Left renal pelvis (tissue), 4 donors: ENCODE data around the gene VPS4A. TPM values are rescaled to one million over a fixed set of nuclear protein-coding genes. Genes with fewer than 3 reads are reported as not detected.

ENCODE experiments used
- DNase-seq, 4 donors: peaks; one replicate each; pipeline ENCODE4 v3.0.0-alpha.2; 2013; ENCODE audit warnings: low read depth in 4 of 4, low spot score in 3 of 4
- polyA plus RNA-seq, 4 donors: library from polyadenylated mRNA; unstranded; fragments of 120-200 nt; gene quantifications; one replicate each; pipeline ENCODE4 v1.2.1, GENCODE V29; 2013; ENCODE audit not compliant: insufficient read length in 4 of 4

VPS4A gene
- polyA plus RNA-seq, 4 donors = 38.5 to 54.1 (median 43.0) TPM

DNA sequence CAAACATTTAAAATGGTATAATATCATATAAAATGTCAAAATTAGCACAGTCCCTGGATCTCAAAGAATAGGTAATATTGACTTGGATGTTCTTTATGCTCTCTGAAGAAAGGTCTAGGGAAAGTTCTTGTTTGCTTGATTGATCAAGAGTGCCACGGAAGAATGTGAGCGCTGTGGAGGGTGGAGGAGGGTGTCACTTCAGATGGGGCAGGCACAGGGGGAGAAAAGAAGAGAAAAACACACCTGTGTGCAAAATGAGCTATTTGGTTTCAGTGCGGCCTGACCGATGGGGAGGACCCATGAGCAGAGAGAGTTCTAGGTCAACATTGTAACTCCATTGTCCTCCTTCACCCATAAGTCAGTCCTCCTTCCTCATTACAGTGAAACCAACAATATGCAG lies 8.8 kb upstream of the VPS4A start:
- DNase-seq = no peak

DNA sequence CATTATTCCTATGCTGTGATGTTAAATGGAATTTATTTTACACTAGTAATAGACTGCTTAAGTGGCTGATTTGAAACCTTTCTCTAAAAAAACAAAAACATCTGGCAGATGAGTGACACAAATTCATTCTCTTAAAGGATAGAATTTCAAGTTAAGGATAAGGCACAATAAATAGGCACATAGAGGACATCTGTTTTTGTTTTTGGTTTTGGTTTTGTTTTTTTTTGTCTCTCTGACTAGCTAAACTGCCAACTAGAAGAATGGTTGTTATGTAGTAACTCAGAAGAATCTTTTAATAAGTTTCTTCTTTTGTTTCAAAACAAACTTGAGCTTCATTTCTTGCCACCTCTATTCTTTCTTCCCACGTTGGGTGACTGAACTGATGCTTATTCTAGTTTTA lies 5.1 kb upstream of the VPS4A start:
- no peak for DNase-seq

DNA sequence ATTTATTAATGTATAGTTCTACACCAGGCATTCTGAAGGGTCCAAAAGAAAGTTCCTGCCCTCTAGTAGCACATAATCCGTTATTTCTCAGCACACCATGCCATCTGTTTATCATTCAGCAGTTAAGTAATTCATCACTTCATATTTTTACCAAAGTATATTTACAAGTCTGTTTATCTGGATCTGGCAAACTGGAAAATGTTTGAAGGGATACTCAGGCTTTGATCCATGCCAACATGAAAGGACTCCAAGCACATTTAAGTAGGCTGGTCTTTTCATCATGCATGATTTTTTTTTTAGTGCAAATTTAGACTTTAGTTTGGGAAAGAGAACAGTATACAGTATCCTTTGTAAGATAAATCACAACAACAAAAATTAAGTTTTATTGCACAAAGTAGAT lies 4.1 kb upstream of the VPS4A start:
- DNase-seq = no peak

DNA sequence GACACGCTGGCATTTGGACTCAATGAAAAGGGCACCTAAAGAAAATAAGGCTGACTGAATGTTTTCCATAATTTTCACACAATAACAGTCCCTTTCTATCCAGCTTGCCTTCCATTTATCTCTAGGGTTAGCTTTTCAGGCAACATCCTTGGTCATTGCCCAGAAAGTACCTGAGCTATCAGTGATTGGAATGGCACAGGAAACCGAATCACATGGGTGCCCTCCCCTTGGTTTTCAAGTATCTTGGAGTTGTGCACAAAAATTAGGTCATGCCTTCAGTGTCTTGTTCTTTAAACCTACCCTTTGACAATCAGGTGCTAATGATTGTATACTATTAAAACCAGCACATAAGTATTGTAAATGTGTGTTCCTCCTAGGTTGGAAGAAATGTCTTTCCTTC lies 3.3 kb upstream of the VPS4A start:
- DNase-seq = no peak

DNA sequence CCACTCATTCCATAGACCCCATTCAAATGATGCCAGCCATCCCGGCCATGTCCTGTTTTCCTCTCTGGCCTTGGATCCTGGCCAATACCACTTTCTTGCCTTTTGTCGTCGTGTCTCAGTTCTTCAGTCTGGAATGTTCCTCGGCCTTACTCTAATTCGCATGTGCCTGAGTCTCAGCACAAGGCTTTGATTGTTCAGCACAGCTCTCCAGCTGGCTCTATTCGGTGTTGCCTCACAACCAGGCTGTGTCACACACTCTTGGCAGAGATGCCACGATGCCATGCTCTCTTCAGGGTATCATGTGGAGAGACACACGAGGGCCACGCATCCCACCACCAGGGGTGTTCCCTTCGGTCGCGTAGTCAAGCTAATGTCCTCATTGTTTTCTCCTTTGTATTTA lies 1.8 kb upstream of the VPS4A start:
- DNase-seq = no peak

DNA sequence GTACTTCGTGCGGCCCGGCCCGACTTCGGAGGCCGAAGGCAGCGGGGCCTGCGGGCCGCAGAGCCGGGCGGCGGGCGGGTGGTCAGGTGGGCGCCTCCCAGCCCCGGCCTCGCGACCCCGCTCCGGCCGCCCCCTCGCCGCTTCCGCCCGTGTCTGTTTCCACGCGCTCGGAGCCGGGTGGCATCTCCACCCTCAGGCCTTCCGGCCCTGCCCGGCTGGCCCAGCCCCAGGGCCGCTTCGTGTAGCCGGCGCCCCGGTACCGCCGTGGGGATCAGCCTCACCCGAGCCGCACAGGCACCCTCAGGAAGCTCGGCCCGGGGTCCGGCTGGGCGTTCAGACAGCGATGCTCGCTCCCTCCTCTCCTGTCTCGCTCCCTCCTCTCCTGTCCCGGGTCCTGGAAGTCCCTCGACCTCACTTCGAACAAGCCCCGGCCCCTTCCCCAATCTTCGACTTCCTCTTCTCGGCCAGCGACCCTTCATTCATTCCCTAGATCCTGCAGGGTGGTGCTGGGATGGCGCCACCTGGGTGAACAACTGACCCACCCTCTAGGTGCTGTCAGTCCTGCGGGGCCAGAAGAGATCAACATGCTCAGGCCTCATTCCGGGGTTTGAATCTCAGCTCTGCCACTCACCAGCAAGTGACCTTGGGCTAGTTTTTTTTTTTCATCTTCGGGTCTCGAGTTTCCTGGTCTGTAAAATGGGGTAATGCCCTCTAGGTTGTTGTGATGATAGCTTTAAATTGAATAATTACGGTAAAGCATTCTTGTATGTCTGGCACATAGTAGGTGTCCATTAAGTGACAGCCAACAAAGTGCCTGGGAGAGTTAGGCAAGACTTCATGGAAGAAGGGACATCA lies 610 bp downstream of the VPS4A start:
- no peak for DNase-seq

DNA sequence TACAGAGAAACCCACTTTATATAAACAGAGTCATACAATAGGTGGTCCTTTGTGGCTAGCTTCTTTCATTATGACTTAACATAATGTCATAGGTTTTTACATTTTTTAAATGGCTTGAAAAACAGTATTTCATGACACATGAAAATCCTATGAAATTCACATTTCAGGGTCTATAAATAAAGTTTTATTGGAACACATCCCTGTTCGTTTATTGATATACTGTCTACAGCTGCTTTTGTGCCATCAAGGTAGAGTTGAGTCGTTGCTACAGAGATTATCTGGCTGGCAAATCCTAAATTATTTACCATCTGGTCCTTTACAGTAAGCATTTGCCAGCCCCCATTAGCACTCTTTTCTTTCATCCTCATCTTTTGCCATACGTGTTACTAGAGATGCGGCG lies 2.3 kb downstream of the VPS4A start:
- no peak for DNase-seq

DNA sequence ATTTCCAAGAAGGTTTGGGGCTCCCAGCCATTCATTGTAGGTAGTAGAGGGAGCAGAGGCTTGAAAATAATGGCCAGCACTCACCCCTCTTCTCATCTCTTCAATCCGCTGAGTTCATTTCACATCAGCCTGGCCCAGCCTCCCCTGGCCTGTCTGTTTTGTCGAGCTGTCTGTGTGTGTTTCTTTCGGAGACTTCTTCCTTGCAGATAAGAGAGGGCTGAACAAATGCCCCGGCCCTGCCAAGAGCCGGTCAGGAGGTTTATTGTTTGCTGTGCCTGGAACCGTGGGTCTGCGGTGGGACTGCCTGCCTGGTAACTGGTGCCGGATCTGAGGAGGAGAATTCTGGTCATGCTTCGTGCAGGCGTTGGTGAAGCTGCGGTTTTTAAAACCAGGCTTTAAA lies 3.4 kb downstream of the VPS4A start:
- DNase-seq = no peak

DNA sequence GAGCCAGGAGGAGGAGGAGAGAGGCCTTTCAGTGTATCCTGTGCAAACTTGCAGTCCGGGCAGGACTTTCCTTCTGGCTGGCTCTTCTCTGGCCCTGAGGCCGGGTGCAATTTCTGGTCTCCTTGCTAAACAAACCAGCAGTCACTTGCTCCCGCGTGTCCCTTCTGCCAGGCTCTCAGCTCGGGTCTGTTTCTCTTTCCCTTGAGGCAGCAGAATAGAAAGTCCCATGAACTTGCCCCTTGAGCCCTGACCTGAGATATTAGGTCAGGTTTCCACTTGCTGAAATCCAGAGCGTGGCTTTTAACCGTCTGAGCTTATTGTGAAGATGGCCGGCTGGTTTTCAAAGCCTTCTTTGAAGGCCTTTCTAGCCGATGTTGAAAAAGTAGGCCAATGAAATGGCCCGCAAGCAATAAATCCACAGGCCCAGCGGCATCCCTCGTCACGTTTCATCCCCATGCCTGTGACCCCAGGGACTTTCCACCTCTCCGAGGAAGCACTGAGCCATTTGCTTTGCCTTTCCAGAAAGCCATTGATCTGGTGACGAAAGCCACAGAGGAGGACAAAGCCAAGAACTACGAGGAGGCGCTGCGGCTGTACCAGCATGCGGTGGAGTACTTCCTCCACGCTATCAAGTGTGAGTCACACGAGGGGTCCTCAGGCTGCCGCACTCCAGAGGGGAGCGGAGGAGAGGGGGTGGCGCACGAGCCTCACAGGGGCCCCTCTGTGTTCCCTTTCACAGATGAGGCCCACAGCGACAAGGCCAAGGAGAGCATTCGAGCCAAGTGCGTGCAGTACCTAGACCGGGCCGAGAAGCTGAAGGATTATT lies 4.5 kb downstream of the VPS4A start:
- DNase-seq = no peak

DNA sequence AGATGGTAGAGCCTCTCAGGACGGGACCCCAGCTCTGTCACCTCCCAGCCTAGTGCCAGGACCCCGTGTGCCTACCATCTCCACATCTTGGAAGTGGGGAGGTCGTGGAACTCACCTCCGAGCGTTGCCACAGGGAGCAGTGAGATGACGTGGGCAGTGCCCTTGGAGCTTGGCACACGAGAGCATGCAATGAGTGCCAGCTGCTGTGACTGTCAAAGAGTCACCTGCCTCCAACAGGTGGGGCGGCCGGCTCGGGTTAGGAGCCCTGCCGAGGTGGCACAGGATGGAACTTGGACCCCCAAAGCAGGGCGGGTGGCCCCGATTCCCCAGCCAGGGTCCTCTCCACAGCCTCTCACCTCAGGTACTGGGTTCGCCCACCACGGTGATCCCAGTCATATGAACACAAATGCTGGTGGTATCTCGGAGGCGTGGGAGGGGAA lies 5.5 kb downstream of the VPS4A start:
- no peak for DNase-seq

DNA sequence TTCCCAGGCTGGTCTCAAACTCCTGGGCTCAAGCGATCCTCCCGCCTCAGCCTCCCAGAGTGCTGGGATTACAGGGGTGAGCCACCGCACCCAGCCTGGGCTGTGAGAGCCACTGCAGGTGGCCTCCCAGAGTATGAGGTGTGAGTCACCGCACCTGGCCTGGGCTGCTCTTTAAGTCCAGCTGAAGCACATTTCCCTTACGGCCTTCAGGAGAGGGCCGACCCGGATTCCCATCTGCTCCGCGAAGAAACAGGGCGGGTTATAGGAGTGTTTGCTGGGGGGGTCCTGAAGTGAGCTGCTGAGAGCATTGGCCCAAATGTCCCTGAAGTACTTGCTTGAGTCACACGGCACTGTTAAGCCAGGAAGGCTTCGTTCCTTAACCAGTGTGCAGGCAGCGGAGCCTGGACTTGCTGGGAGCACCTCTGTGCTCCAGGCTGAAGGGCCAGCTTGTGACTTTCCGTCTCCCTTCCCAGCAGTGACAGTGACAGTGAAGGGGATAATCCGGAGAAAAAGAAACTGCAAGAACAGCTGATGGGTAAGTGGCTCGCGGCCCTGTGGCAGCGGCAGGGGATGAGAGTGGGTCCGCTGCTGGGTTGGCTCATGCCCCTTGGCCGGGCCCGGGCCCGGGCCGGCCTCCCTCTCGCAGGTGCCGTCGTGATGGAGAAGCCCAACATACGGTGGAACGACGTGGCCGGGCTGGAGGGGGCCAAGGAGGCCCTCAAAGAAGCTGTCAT lies 7.2 kb downstream of the VPS4A start:
- no peak for DNase-seq

DNA sequence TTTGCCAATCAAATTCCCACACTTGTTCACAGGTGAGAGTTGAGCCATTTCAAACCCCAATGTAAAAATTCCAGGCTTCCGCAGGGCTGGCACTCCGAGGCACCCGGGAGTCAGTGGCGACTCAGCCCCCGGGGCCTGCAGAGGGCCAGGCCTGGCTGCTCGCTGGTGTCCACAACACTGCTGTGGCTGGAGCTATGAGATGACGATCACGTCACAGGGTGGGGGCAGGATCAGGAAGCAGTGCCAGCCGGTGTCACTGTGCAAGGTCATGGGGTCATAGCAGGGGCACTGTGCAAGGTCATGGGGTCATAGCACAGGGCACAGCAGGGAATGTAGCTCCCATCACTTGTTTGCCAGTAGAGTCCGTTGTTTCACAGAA lies 7.8 kb downstream of the VPS4A start:
- no peak for DNase-seq

DNA sequence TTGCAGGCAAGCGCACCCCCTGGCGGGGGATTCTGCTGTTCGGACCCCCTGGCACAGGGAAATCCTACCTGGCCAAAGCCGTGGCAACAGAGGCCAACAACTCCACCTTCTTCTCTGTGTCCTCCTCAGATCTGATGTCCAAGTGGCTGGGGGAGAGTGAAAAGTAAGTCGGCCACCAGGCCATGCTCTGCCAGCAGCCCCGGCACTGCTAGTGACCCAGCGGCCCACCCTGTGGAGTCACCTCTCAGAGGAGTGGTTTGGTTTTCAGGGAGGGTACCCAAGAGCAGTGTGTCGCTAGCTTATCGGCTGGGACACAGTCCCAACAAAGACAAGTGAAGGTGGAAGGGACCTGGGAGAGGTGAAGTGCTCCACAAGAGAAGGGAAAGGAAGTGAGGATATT lies 8.2 kb downstream of the VPS4A start:
- no peak for DNase-seq

DNA sequence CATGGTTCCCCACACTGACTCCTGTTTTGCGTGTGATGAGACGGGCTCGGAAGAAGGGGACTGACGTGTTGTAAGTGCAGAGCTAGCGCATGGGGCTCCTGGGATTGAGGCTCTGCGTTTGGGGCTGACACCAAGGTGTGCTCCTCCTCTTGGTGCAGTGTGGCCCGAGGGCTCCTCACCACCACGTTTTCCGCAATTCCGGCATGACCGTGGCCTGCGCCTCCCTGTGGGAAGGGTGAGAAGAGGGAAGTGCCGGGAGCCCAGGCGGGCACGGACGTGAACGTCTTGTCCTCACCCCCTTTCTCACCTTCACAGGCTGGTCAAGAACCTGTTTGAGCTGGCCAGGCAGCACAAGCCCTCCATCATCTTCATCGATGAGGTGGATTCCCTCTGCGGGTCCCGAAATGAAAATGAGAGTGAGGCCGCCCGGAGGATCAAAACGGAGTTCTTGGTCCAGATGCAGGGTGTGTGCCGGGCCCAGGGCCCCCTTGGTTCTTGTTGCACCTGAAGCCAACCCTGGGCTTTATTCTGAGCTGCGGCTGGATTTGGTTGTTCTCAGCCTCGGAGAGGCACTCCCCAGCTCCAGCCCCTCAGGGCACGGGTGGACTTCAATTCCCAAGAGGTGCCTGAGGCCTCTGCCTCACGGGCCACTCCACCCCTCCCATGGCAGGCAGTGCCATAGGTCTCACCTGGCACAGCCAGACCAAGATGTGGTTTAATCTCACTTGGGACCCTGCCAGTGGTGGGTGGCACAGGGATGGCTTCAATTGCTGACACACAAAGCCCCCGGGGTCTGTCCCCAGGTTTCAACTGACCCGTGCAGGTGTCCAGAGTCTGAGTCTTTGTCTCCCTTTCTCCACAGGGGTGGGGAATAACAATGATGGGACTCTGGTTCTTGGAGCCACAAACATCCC lies 8.9 kb downstream of the VPS4A start:
- DNase-seq = no peak

DNA sequence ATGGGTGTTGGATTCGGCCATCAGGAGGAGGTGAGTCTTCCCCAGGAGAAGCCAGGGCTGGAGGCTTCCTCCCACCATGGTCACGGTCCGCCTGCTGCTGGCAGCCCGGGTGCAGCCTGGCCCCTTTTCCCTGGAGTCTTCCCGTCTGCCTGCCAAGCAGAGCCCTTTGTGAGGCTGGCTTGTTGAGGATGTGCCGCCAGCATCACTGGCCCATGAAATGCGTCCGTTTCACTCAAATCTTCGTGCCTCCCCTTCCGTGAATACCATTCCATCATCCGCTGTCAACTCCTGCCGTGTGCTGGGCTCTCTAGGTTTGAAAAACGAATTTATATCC lies 9.6 kb downstream of the VPS4A start:
- DNase-seq = no peak

DNA sequence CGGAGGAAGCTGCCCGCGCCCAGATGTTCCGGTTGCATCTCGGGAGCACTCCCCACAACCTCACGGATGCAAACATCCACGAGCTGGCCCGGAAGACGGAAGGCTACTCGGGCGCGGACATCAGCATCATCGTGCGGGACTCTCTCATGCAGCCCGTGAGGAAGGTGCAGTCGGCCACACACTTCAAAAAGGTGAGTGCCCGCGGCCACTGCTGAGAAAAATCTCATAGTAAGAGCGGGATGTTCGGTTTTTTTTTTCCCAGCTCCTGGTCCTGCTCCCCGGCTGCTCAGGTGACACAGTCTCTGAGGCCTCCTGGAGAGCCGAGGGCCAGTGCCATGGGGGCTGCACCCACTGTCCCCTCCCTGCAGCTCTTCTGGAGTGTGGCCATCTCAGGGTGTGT lies 9.9 kb downstream of the VPS4A start:
- no peak for DNase-seq

DNA sequence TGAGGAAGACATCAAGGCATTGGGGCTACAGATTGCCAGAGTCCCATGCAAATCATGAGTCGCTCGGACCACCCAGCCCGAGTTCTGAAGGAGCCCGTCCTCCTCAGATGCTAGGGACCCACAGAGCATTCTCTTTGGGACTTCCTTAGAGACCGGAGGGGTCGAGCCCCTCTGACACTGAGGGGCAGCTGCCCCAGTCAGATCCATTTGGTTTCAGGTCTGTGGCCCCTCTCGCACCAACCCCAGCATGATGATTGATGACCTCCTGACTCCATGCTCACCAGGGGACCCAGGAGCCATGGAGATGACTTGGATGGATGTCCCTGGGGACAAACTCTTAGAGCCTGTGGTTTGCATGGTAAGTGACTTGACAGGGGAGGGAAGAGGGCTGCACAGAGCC lies 11.2 kb downstream of the VPS4A start:
- DNase-seq = no peak

DNA sequence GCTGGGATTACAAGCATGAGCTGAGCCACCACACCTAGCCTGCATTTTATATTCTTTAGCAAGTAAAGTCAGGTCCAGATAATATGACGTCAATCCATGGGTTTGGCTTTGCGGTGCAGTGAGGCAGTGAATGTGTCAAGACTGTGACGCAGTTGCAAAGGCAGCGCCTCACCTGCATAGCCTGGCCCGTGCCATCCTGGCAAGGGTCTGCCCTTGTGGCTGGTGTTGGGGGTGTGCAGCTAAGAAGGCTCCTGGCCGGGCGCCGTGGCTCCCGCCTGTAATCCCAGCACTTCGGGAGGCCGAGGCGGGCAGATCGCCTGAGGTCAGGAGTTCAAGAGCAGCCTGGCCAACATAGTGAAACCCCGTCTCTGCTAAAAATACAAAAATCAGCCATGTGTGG lies 12.3 kb downstream of the VPS4A start:
- no peak for DNase-seq

DNA sequence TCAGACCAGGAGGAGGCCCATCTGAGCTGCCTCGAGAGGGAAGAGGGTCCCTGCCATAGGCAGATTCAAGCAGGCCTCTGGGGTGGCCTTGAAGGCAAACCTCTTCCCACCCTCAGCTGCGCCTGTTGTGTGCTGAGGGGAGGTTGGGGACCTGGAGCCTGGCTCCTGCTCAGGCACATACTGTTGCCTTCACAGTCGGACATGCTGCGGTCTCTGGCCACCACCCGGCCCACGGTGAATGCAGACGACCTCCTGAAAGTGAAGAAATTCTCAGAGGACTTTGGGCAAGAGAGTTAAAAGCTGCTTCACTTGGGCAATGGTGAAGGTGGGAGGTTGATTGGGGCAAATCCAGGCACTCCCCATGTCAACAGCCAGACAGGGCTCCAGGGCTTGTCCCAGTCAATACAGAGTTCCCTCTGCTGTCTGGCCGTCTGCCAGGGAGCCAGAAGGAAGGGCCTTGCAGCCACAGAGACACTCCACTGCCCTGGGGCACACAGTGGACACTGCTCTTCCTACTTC lies 12.9 kb downstream of the VPS4A start:
- DNase-seq = no peak

DNA sequence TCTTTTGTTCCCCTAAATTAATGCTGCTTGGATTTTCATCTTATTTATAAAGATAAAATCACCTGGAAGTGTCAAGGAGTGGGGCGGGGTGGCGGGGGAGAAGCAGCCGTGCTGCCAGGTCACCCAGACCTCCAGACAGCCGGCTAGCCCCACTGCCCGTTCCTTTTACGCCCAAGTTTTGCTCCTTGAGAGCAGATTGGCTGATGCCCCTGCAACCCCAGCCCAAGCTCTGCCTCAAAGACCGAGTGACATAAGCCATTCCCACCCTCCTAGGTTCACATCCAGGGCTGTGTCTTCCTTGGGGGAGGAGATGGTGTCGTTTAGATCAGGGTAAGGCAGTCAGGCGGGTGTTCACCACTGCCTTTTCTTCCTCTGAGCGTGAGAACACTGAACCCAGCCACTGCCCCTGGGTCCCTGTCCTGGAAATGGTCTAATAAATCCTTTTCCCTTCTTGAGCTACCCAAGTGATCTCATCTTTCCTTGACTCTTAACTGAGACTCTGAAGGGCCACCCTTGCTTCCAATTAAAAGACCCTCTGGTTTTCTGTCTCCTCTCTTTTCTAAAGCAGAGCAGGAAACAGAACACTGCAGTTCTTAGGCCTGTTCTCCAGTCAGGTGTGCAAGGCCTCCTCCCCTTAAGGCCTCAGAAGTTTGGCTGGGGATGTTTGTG lies 13.6 kb downstream of the VPS4A start:
- no peak for DNase-seq
